Thyroid gland (tissue), 4 donors: ENCODE data around the gene ETV6. TPM values are rescaled to one million over a fixed set of nuclear protein-coding genes. Genes with fewer than 3 reads are reported as not detected.

Source experiments
- DNase-seq, 2 donors: peaks; one replicate each; pipeline ENCODE4 v3.0.0-alpha.2; 2019
- H3K27ac ChIP-seq, 3 donors: fragments of 200-600 bp; sonication (generic); 1 replicate in 2 of 3; 2 replicates in 1 of 3; pipeline ENCODE4 v1.5.1; 2016 to 2019; ENCODE audit warnings: mild to moderate bottlenecking in 1 of 3, moderate library complexity in 1 of 3
- H3K27me3 ChIP-seq: fragments of 200-600 bp; sonication (generic); one replicate; pipeline ENCODE4 v1.5.1; 2019
- H3K36me3 ChIP-seq, 2 donors: fragments of 200-600 bp; sonication (generic); one replicate each; pipeline ENCODE4 v1.5.1; 2016 to 2019
- H3K4me1 ChIP-seq, 2 donors: fragments of 200-600 bp; sonication (generic); one replicate each; pipeline ENCODE4 v1.5.1; 2017 to 2019
- H3K4me3 ChIP-seq, 3 donors: fragments of 200-600 bp; sonication (generic); replicated peaks in 1 of 3; 1 replicate in 2 of 3; 2 replicates in 1 of 3; pipeline ENCODE4 v1.5.1; 2016; ENCODE audit warnings: mild to moderate bottlenecking in 1 of 3
- H3K9me3 ChIP-seq: fragments of 200-600 bp; sonication (generic); one replicate; pipeline ENCODE4 v1.5.1; 2017
- POLR2A ChIP-seq, 2 donors: fragments of 450-650 bp; IDR thresholded peaks; one replicate each; pipeline ENCODE4 v1.6.1; 2017; ENCODE audit warnings: antibody characterized with exemption in 2 of 2, mild to moderate bottlenecking in 2 of 2, moderate library complexity in 1 of 2
- WGBS, 2 donors: methylation state at CpG; one replicate each; pipeline ENCODE4 v1.1.5; 2017; 5-methylcytosine and 5-hydroxymethylcytosine counted together
- intact Hi-C: fragments of 100-400 bp; cut with DNase I; formaldehyde crosslinking; loops from one replicate; pipeline ENCODE4 v1.15.1; 2023
- total RNA-seq, 4 donors: library from RNA; depleted of rRNA; stranded (reverse); fragments of >200 nt; gene quantifications; one replicate each; pipeline ENCODE4 v1.2.3, GENCODE V29; 2016
- TF ChIP-seq, protein P1 (sequence below), 6 experiments: fragments of 200-600 bp in 3 of 6; fragments of 450-650 bp in 3 of 6; sonication (generic) in 3 of 6; IDR thresholded peaks; one replicate each; pipeline ENCODE4 v1.5.1; 2016 to 2019; ENCODE audit warnings: antibody characterized with exemption in 6 of 6, mild to moderate bottlenecking in 2 of 6, inconsistent platforms in 1 of 6, moderate library complexity in 1 of 6

ETV6 gene
- total RNA-seq, 4 donors from 2014 or later: 16.6 to 35.6 (median 17.2) TPM

- TF ChIP-seq, protein P1, sequence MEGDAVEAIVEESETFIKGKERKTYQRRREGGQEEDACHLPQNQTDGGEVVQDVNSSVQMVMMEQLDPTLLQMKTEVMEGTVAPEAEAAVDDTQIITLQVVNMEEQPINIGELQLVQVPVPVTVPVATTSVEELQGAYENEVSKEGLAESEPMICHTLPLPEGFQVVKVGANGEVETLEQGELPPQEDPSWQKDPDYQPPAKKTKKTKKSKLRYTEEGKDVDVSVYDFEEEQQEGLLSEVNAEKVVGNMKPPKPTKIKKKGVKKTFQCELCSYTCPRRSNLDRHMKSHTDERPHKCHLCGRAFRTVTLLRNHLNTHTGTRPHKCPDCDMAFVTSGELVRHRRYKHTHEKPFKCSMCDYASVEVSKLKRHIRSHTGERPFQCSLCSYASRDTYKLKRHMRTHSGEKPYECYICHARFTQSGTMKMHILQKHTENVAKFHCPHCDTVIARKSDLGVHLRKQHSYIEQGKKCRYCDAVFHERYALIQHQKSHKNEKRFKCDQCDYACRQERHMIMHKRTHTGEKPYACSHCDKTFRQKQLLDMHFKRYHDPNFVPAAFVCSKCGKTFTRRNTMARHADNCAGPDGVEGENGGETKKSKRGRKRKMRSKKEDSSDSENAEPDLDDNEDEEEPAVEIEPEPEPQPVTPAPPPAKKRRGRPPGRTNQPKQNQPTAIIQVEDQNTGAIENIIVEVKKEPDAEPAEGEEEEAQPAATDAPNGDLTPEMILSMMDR (IDR thresholded peaks at IDR 0.05): no peak
- no peak for TF ChIP-seq POLR2A (IDR thresholded peaks at IDR 0.05)
- peaks cover 34 to 35% of the 10 kb centered on the region in 2 donors for H3K4me1 ChIP-seq
- intact Hi-C loops: no loop called here
- H3K36me3 ChIP-seq: no peaks in the 10 kb centered on the region
- DNase-seq: no peak
- no peak overlapping the region for H3K27ac ChIP-seq
- no peak overlapping the region for H3K4me3 ChIP-seq
- no peaks in the 10 kb centered on the region for H3K27me3 ChIP-seq
- WGBS, 2 donors: 94 to 95% methylated on average over 8 of the region's 8 CpGs
- H3K9me3 ChIP-seq: no peaks in the 10 kb centered on the region
Measured at GRCh38 chr12:11808931-11809330, 159.5 kb downstream of the ETV6 start.

DNA sequence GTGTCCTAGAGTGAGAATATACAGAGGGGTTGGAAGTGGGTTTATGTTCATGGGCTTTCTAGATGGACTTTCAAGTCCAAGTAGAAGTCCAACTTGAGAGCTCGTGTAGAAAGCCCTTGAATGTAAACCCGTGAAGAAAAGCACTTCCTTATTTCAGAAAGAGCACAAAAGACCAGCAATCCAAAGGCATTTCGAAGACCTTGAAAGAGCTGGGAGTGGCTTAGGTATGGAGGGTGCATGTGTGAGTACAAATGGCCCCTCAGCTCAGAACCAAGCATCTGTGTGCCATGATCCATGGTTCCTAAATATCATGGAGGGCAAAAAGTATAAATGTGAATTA lies 160.7 kb downstream of the ETV6 start:
- intact Hi-C loops: no loop called here

DNA sequence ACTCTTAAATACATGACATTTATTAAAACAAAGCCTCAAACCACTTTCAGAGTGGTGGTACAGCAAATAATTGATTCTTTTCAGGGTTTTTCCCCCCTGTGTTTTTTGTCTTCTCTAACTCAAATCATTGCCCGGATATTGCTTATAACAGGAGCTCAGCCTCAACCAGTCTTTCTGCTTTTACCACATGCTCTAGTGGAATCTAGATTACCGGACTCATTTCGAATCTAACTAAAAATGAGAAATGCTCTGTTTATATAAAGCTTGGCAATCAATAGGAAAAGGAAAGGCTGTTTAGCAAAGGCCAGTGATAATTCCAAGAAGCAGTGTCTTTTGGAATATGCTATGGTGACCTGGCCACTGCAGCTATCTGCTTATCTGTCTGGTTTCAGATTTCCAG lies 161.5 kb downstream of the ETV6 start:
- peaks cover 36 to 40% of the 10 kb centered on the region in 2 donors for H3K4me1 ChIP-seq
- TF ChIP-seq POLR2A (IDR thresholded peaks at IDR 0.05): no peak
- TF ChIP-seq, protein P1 (IDR thresholded peaks at IDR 0.05): no peak
- H3K4me3 ChIP-seq: no peak overlapping the region
- H3K36me3 ChIP-seq: no peaks in the 10 kb centered on the region
- DNase-seq: no peak
- H3K9me3 ChIP-seq: no peaks in the 10 kb centered on the region
- H3K27me3 ChIP-seq: no peaks in the 10 kb centered on the region
- intact Hi-C loops: no loop called here
- peak overlapping the region in 2 of 3 donors; percentile 12 to 24 for H3K27ac ChIP-seq
- 28 to 31% methylated on average over 3 of the region's 3 CpGs for WGBS, 2 donors

More for the DNA sequence above, 160.7 kb downstream of the ETV6 start:
- no peak for DNase-seq
- H3K36me3 ChIP-seq: no peaks in the 10 kb centered on the region
- H3K27me3 ChIP-seq: no peaks in the 10 kb centered on the region
- no peak overlapping the region for H3K4me3 ChIP-seq
- 72 to 82% methylated on average over 3 of the region's 3 CpGs for WGBS, 2 donors
- no peaks in the 10 kb centered on the region for H3K9me3 ChIP-seq
- peak overlapping the region in 1 of 3 donors; percentile 24 for H3K27ac ChIP-seq
- peaks cover 36 to 40% of the 10 kb centered on the region in 2 donors for H3K4me1 ChIP-seq
- no peak for TF ChIP-seq POLR2A (IDR thresholded peaks at IDR 0.05)
- TF ChIP-seq, protein P1 (IDR thresholded peaks at IDR 0.05): no peak

DNA sequence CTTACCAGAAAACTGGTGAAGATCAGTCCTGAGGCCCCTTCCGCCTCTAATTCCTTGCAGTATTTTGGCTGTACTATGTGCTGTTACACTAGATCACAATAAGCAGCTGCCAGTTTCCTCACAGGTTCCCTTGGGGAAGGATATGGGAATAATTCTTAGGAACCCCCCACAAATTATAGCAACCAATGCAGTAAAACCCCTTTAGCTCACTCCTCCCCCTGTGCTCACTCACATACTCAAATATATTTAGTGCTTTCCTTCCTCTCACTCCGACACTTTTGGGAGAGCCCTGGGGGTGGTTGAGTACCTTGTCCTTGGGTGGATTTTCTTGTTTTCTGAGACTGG lies 162.7 kb downstream of the ETV6 start:
- intact Hi-C loops: no loop called here
- WGBS, 2 donors: 61 to 62% methylated on average over 2 of the region's 2 CpGs
- TF ChIP-seq, protein P1 (IDR thresholded peaks at IDR 0.05): no peak
- TF ChIP-seq POLR2A (IDR thresholded peaks at IDR 0.05): no peak
- peaks cover 36 to 40% of the 10 kb centered on the region in 2 donors for H3K4me1 ChIP-seq
- DNase-seq: no peak
- no peaks in the 10 kb centered on the region for H3K27me3 ChIP-seq
- no peak overlapping the region for H3K4me3 ChIP-seq
- no peaks in the 10 kb centered on the region for H3K9me3 ChIP-seq
- peak overlapping the region; percentile 20 to 64 (median 50) for H3K27ac ChIP-seq
- H3K36me3 ChIP-seq: no peaks in the 10 kb centered on the region

DNA sequence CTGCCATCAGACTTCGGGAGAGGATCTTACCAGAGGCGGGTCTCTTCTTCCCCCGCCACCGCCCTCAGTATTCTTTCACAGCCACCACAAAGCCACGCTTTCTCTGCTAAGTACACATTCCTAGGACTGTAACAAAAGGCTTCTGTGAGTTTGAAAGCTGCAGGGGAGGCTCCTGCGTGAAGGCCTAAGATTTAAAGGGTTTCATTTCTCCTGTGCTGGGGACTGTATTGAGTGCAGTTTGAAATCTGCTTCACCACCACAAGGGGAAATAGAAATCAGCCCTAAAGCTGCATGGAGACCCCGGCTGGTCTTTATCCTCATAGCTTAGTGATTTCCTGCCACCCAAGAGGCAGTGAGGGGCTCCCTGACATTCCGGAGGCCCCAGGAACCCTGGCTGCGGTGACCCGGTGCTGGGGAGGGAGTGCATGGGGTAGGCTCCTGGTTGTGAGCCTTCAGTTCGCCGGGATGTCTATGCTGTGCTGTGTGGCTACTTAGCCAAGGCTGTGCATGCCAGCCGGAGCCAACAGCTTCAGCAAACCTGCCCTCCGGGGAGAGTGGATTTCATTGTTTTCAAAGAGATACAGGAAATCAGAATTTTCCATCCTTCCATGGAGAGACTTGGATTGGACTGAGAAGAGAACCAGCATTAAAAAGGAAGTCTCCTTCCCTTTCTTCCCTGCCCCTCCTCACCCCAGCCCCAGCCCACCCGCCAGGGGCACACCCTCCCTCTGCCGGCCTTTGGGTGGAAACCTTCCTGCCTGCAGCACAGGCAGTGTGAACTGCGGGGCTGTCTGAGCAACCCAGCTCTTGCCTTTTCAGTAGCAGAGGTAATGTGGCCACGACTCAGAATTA lies 163.3 kb downstream of the ETV6 start:
- Histone ChIP-seq H3K4me3 (no peak overlapping the region), H3K27me3 (no peaks in the 10 kb centered on the region), H3K36me3 (no peaks in the 10 kb centered on the region), H3K9me3 (no peaks in the 10 kb centered on the region), H3K27ac (peak overlapping the region; percentile 35 to 64 (median 50)), H3K4me1 (peaks cover 36 to 40% of the 10 kb centered on the region in 2 donors)
- 26 to 29% methylated on average over 16 to 18 of the region's 18 CpGs for WGBS, 2 donors
- DNase-seq: peak in 1 of 2 donors; percentile 18
- TF ChIP-seq POLR2A (IDR thresholded peaks at IDR 0.05): no peak
- TF ChIP-seq, protein P1 (IDR thresholded peaks at IDR 0.05): no peak
- intact Hi-C loops: no loop called here
